Activated CD8-positive, alpha-beta memory T cell treated with anti-CD3 and anti-CD28 coated beads for 48 hours (primary cell): Measurements from ENCODE around the gene FAM216A.

Experiments used
- DNase-seq, 3 experiments: peaks; one replicate each; pipeline ENCODE4 v3.0.0-alpha.2; 2020; ENCODE audit warnings: low read depth in 2 of 3, low spot score in 2 of 3

FAM216A gene

DNA sequence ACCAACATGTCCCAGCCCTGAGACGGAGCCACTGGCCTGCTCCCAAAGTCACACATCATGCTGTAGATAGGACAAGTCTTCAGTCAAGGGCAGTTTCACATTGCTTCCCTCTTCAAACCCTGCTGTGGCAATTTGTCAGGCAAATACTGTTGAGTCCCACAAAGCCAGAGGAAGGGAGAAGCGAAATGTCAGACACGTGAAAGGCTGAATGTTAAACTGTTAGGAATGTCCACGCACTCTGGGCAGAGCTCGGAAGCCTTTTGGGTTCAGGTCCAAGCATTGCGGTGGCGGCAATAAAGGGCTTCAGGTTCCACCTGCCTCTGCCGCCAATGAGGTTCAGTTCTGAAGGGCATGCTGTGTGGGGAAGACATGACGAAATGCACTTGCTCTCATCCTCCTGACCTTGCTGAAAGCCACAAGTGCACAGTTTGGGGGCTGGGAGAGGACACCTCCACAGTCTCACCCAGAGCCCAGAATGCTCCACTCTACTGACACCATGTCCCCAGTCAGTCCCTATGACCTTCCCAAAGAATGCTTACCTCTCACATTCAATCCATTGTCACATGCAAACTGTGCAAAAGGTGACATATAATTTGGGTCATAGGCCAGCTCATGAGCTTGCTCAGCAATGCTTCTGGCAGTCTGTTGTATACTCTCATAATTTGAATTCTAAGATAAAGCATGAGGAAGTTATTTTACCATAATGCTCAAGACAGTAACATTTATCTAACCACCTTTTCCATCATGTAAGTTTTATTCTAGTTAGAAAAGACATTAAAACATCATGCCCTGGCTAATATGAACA, 69.2 kb downstream of the FAM216A start:
- DNase-seq = no peak

DNA sequence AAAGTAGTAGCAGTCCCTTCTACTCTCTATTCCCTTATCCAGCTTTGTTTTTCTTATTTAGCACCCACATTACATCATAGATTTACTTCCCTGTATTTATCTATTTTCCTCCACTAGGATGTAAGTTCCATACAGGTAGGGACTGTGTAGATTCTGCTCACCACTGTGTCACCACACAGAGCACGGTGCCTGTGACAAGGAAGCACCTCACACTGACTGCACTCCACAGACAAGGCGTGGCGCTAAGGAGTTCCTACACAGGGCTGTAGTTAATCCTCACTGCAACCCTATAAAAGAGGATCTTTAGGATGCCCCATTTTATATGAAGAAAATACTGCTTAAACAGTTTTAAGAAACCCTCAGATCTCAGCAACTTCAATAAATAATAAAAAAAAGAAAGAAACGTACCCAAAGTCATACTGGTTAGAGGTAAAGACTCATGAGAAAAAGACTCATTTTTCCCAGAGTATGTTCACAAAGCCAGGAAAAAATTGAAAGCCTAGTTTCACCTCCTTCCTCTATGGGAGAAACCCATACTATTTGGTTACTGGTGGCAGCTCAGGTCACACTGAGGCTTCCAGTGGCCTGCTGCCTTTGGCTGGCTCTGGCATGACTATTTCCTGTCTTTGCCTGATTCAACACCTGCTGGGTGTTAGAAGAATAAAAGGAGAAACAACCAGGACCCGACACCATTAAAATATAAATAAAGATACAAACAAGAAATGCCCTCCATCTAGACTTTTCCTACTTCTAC, 70.4 kb downstream of the FAM216A start:
- DNase-seq = no peak
